H1 (cell line): ENCODE results near the gene LBP. TPM values are rescaled to one million over a fixed set of nuclear protein-coding genes. Genes with fewer than 3 reads are reported as not detected.

Source experiments
- CTCF ChIA-PET: fragments of 300-600 bp; sonication (Branson Sonifier 250); formaldehyde crosslinking; loops from one replicate; lab custom pipeline; 2021; ENCODE audit not compliant: partially characterized antibody; lab: Charles Lee
- POLR2A ChIA-PET: fragments of 300-600 bp; sonication (Branson Sonifier 250); formaldehyde crosslinking; loops from one replicate; lab custom pipeline; 2021; ENCODE audit warnings: inconsistent platforms; ENCODE audit not compliant: partially characterized antibody; lab: Charles Lee
- DNase-seq, 2 experiments: peaks; one replicate each; pipeline versions ENCODE4 v3.0.0 to v3.0.0-alpha.2; 2010 to 2022; ENCODE audit warnings: low spot score in 2 of 2, low read depth in 1 of 2, mixed read lengths in 1 of 2
- FAIRE-seq: peaks from 2 replicates; lab custom pipeline; 2011; peaks lifted over from hg19 to GRCh38; lab: Jason Lieb, UNC
- H2AFZ ChIP-seq: 2 replicates; pipeline ENCODE4 v1.8.1; 2012; ENCODE audit warnings: low read length, inconsistent platforms
- H2AK5ac ChIP-seq: 2 replicates; pipeline ENCODE4 v1.6.1; 2013; ENCODE audit warnings: low read depth, low read length
- H2BK120ac ChIP-seq: replicated peaks from 2 replicates; pipeline ENCODE3; 2013; ENCODE audit warnings: low read depth, low read length, inconsistent platforms
- H2BK12ac ChIP-seq: 2 replicates; pipeline ENCODE4 v1.6.1; 2013; ENCODE audit warnings: low read depth, low read length
- H2BK15ac ChIP-seq: 2 replicates; pipeline ENCODE4 v1.6.1; 2013; ENCODE audit warnings: low read length
- H2BK20ac ChIP-seq: 2 replicates; pipeline ENCODE4 v1.6.1; 2013; ENCODE audit warnings: low read length
- H2BK5ac ChIP-seq: 2 replicates; pipeline ENCODE4 v1.6.1; 2013; ENCODE audit warnings: low read depth, low read length
- H3K14ac ChIP-seq: 2 replicates; pipeline ENCODE4 v1.6.1; 2013; ENCODE audit warnings: inconsistent platforms; ENCODE audit not compliant: insufficient read length
- H3K18ac ChIP-seq: 2 replicates; pipeline ENCODE4 v1.6.1; 2013; ENCODE audit warnings: low read length; ENCODE audit errors: extremely low read depth
- H3K23ac ChIP-seq: 2 replicates; pipeline ENCODE4 v1.6.1; 2013; ENCODE audit warnings: inconsistent platforms; ENCODE audit not compliant: insufficient read length
- H3K23me2 ChIP-seq: 2 replicates; pipeline ENCODE4 v1.6.1; 2013; ENCODE audit warnings: low read depth, low read length
- H3K27ac ChIP-seq: 2 replicates; pipeline ENCODE4 v1.6.1; 2011; ENCODE audit warnings: low read depth, low read length, inconsistent platforms
- H3K27me3 ChIP-seq, 4 experiments: replicated peaks in 1 of 4; 1 replicate in 1 of 4; 2 replicates in 3 of 4; pipeline versions ENCODE4 v1.6.1 to v1.8.1; 2011 to 2013; ENCODE audit warnings: low read length in 3 of 4, mild to moderate bottlenecking in 3 of 4, inconsistent platforms in 2 of 4, mixed read lengths in 2 of 4, moderate library complexity in 1 of 4; ENCODE audit not compliant: control insufficient read depth in 3 of 4, insufficient read depth in 3 of 4; ENCODE audit errors: extremely low read depth in 1 of 4
- H3K36me3 ChIP-seq, 4 experiments: 2 replicates each; pipeline versions ENCODE4 v1.6.1 to v1.8.1; 2011 to 2013; ENCODE audit warnings: mild to moderate bottlenecking in 4 of 4, low read length in 3 of 4, moderate library complexity in 2 of 4, control low read depth in 1 of 4, inconsistent platforms in 1 of 4; ENCODE audit not compliant: insufficient read depth in 4 of 4, control insufficient read depth in 2 of 4
- H3K4ac ChIP-seq: replicated peaks from 2 replicates; pipeline ENCODE3; 2013; ENCODE audit warnings: low read length, low read depth, mixed read lengths, inconsistent platforms; ENCODE audit not compliant: insufficient read length
- H3K4me1 ChIP-seq, 4 experiments: replicated peaks in 1 of 4; 1 replicate in 1 of 4; 2 replicates in 3 of 4; pipeline versions ENCODE4 v1.6.1 to v1.8.1; 2011 to 2013; ENCODE audit warnings: low read length in 3 of 4, inconsistent platforms in 2 of 4, mixed read lengths in 1 of 4; ENCODE audit not compliant: insufficient read depth in 4 of 4, control insufficient read depth in 3 of 4
- H3K4me2 ChIP-seq, 2 experiments: 2 replicates each; pipeline versions ENCODE4 v1.6.1 to v1.8.1; 2011 to 2013; ENCODE audit warnings: low read depth in 2 of 2, low read length in 2 of 2, control low read depth in 1 of 2, inconsistent platforms in 1 of 2, mild to moderate bottlenecking in 1 of 2; ENCODE audit not compliant: insufficient read depth in 1 of 2
- H3K4me3 ChIP-seq, 4 experiments: fragments of 200-600, 300-600 bp in 1 of 4; sonication (generic), shearing (Covaris generic), sonication (Bioruptor Twin) in 1 of 4; 2 replicates each; pipeline versions ENCODE4 v1.5.1 to v1.8.1; 2011 to 2016; ENCODE audit warnings: low read length in 4 of 4, low read depth in 3 of 4, control low read depth in 2 of 4, inconsistent platforms in 2 of 4, mild to moderate bottlenecking in 2 of 4, mixed read lengths in 1 of 4, moderate library complexity in 1 of 4; ENCODE audit not compliant: insufficient read depth in 2 of 4; ENCODE audit errors: extremely low read depth in 1 of 4
- H3K56ac ChIP-seq: replicated peaks from 2 replicates; pipeline ENCODE3; 2013; ENCODE audit warnings: low read depth, mild to moderate bottlenecking, mixed read lengths, low read length, inconsistent platforms; ENCODE audit not compliant: insufficient read length
- H3K79me1 ChIP-seq: 2 replicates; pipeline ENCODE4 v1.6.1; 2013; ENCODE audit warnings: low read depth, low read length, control low read depth
- H3K79me2 ChIP-seq, 2 experiments: 2 replicates each; pipeline versions ENCODE4 v1.6.1 to v1.8.1; 2012 to 2013; ENCODE audit warnings: low read length in 2 of 2, mild to moderate bottlenecking in 2 of 2, inconsistent platforms in 1 of 2; ENCODE audit not compliant: insufficient read depth in 2 of 2, control insufficient read depth in 1 of 2
- H3K9ac ChIP-seq, 4 experiments: replicated peaks in 1 of 4; 1 replicate in 1 of 4; 2 replicates in 3 of 4; pipeline versions ENCODE4 v1.6.1 to v1.8.1; 2011 to 2013; ENCODE audit warnings: low read depth in 3 of 4, low read length in 3 of 4, control low read depth in 2 of 4, mild to moderate bottlenecking in 2 of 4, moderate library complexity in 2 of 4, inconsistent platforms in 1 of 4; ENCODE audit errors: extremely low read depth in 1 of 4
- H3K9me3 ChIP-seq, 2 experiments: 2 replicates each; pipeline versions ENCODE4 v1.6.1 to v1.8.1; 2012 to 2013; ENCODE audit warnings: mild to moderate bottlenecking in 2 of 2, moderate library complexity in 2 of 2, control low read depth in 1 of 2, inconsistent platforms in 1 of 2, low read depth in 1 of 2, low read length in 1 of 2, mixed read lengths in 1 of 2; ENCODE audit not compliant: insufficient read depth in 2 of 2
- H4K20me1 ChIP-seq, 2 experiments: replicated peaks in 1 of 2; 2 replicates each; pipeline versions ENCODE3 to v1.8.1; 2011 to 2013; ENCODE audit warnings: inconsistent platforms in 2 of 2, low read length in 2 of 2, mild to moderate bottlenecking in 1 of 2; ENCODE audit not compliant: insufficient read depth in 2 of 2, control insufficient read depth in 1 of 2
- H4K5ac ChIP-seq: 2 replicates; pipeline ENCODE4 v1.6.1; 2013; ENCODE audit warnings: low read length, low read depth, mixed read lengths, inconsistent platforms; ENCODE audit not compliant: insufficient read length
- H4K8ac ChIP-seq: 2 replicates; pipeline ENCODE4 v1.8.0; 2013; ENCODE audit warnings: mild to moderate bottlenecking, moderate library complexity, low read length, inconsistent platforms; ENCODE audit not compliant: insufficient read depth; ENCODE audit errors: extremely low read depth
- H4K91ac ChIP-seq: replicated peaks from 2 replicates; pipeline ENCODE3; 2013; ENCODE audit warnings: low read length, mixed read lengths, inconsistent platforms; ENCODE audit not compliant: insufficient read length
- ASH2L ChIP-seq: fragments of 200-600, 300-600 bp; sonication (generic); IDR thresholded peaks from one replicate; pipeline ENCODE4 v1.7.1; 2017; ENCODE audit warnings: low read length
- CBX5 ChIP-seq: fragments of 300-800, 300-1000 bp; sonication (generic); IDR thresholded peaks from 2 replicates; pipeline ENCODE4 v1.7.1; 2016; ENCODE audit warnings: antibody characterized with exemption, low read length, low read depth
- EP300 ChIP-seq, 2 experiments: IDR thresholded peaks; 1 replicate in 1 of 2; 2 replicates in 1 of 2; pipeline ENCODE4 v1.6.1; 2011 to 2012; ENCODE audit warnings: low read depth in 2 of 2, low read length in 2 of 2, mild to moderate bottlenecking in 2 of 2, borderline replicate concordance in 1 of 2, inconsistent platforms in 1 of 2, moderate library complexity in 1 of 2
- GABPA ChIP-seq: IDR thresholded peaks from 2 replicates; pipeline ENCODE4 v1.6.1; 2011; ENCODE audit warnings: mild to moderate bottlenecking, low read length, moderate library complexity, borderline replicate concordance; ENCODE audit not compliant: insufficient read depth
- RAD21 ChIP-seq, 2 experiments: IDR thresholded peaks in 1 of 2; conservative IDR thresholded peaks in 1 of 2; 2 replicates each; pipeline ENCODE4 v1.6.1; 2011; ENCODE audit warnings: low read depth in 2 of 2, low read length in 2 of 2, improper control_type of control experiment in 1 of 2, inconsistent platforms in 1 of 2, mild to moderate bottlenecking in 1 of 2, moderate library complexity in 1 of 2
- SP2 ChIP-seq: IDR thresholded peaks from 2 replicates; pipeline ENCODE4 v1.6.1; 2012; ENCODE audit warnings: mild to moderate bottlenecking, low read length, inconsistent platforms
- ZNF274 ChIP-seq: IDR thresholded peaks from 2 replicates; pipeline ENCODE4 v1.7.0; 2012; ENCODE audit warnings: low read length, borderline replicate concordance; ENCODE audit errors: extremely low read depth
- WGBS, 2 experiments: shearing (Covaris generic) in 1 of 2; methylation state at CpG; one replicate each; pipeline versions ENCODE4 v1.1.6 to v1.1.7; 2013 to 2015; ENCODE audit warnings: low lambda C conversion rate in 2 of 2, mixed read lengths in 2 of 2, inconsistent platforms in 1 of 2, low coverage in 1 of 2, missing lambda C conversion rate in 1 of 2; ENCODE audit not compliant: insufficient replicate concordance in 2 of 2, insufficient coverage in 1 of 2, insufficient read length in 1 of 2; ENCODE audit errors: extremely low coverage in 1 of 2, missing lambda C conversion rate in 1 of 2; 5-methylcytosine and 5-hydroxymethylcytosine counted together
- polyA plus RNA-seq, 7 experiments: library from polyadenylated mRNA; depleted of rRNA in 3 of 7; stranded (reverse) in 5 of 7; unstranded in 2 of 7; fragments of >200 nt in 5 of 7; fragments of 200-250 nt in 2 of 7; gene quantifications; 1 replicate in 5 of 7; 2 replicates in 1 of 7; 4 replicates in 1 of 7; pipeline versions ENCODE4 v1.2.1 to v1.2.3, GENCODE V29; 2011 to 2013; ENCODE audit warnings: missing spikeins in 2 of 7, mixed read lengths in 2 of 7
- total RNA-seq: library from RNA; stranded (reverse); fragmentation: NEBNext Ultra II Directional; extraction: Animal tissue kit (Norgen Biotek cat#: 25700); gene quantifications from 2 replicates; pipeline ENCODE4 v1.2.1, GENCODE V29; 2021
- TF ChIP-seq, protein P1 (sequence below): IDR thresholded peaks from 2 replicates; pipeline ENCODE4 v1.6.1; 2012; ENCODE audit warnings: inconsistent platforms

LBP gene
- total and polyA plus RNA-seq, 2 of the 8 experiments (the other 6 are each of a cell fraction or from before 2014, with no cell fraction given), result 0.60 to 0.63 TPM

DNA sequence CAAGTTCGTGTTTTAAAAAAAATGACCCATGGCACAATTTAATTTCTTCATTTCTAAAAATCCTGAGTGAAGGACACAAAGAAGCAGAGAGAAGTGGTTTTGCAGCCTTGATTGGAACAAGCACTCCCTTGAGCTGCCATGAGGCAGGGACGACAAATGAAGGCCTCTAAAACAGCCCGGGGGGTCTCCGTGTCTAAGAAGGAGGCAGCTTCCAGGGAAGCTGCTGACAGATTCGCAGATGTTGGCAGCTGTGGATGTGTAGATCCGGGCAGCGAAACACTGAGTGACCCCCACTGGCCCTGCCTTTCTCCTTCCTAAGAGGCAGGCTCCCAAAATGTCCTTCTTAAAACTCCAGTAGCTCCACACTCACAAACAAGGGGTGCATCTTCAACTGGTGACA, 9.6 kb upstream of the LBP start:
- Histone ChIP-seq H4K91ac (no peak overlapping the region), H3K56ac (no peak overlapping the region), H4K20me1 (no peaks in the 10 kb centered on the region), H2BK12ac (no peak overlapping the region), H3K23me2 (no peaks in the 10 kb centered on the region), H3K4ac (no peak overlapping the region), H3K18ac (no peak overlapping the region), H2AK5ac (no peak overlapping the region), H3K23ac (no peak overlapping the region), H2BK120ac (no peak overlapping the region), H3K79me2 (no peaks in the 10 kb centered on the region), H4K5ac (no peak overlapping the region), H4K8ac (no peak overlapping the region), H3K4me3 (no peak overlapping the region), H2AFZ (no peak overlapping the region), H3K27ac (no peak overlapping the region), H3K4me2 (no peak overlapping the region), H2BK20ac (no peak overlapping the region), H3K4me1 (peaks cover 3 to 7% (median 5%) of the 10 kb centered on the region in 4 experiments), H3K14ac (no peak overlapping the region), H2BK15ac (no peak overlapping the region), H3K9ac (no peak overlapping the region), H3K9me3 (peaks cover 0 to 5% of the 10 kb centered on the region in 2 experiments; a peak in 2 of 4 replicates), H3K36me3 (no peaks in the 10 kb centered on the region), H3K27me3 (no peaks in the 10 kb centered on the region), H2BK5ac (no peak overlapping the region), H3K79me1 (no peaks in the 10 kb centered on the region)
- FAIRE-seq (no peak), DNase-seq (no peak)
- POLR2A ChIA-PET, result interaction anchor here (0.9 to 4.2 kb wide), 5 partner anchors 20 to 99 kb away, joined by 4 to 26 read pairs (median 4); partner anchors contain the start of gene SNHG17
- TF ChIP-seq GABPA (no peak), SP2 (no peak), EP300 (IDR thresholded peaks at IDR 0.05; ENCODE audit: borderline replicate concordance in 1 of 2, low read depth in 2 of 2, low read length in 2 of 2) (no peak), ZNF274 (no peak), ASH2L (no peak), RAD21 (IDR thresholded peaks at IDR 0.05 in 1 of 2, conservative IDR thresholded peaks at IDR 0.05 in 1 of 2; ENCODE audit: low read depth in 2 of 2, low read length in 2 of 2) (no peak), CBX5 (no peak)
- TF ChIP-seq, protein P1, sequence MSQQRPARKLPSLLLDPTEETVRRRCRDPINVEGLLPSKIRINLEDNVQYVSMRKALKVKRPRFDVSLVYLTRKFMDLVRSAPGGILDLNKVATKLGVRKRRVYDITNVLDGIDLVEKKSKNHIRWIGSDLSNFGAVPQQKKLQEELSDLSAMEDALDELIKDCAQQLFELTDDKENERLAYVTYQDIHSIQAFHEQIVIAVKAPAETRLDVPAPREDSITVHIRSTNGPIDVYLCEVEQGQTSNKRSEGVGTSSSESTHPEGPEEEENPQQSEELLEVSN, result no peak
- WGBS, 2 experiments, result 93% methylated on average over 7 of the region's 7 CpGs; no CpG with 5 or more reads in 1 of the 2 experiments
- CTCF ChIA-PET, result interaction anchor here (1.1 to 9.6 kb wide), 23 partner anchors 12 to 155 kb away, joined by 3 to 390 read pairs (median 7); partner anchors contain the start of gene LBP
